HG03460 (cell line): ENCODE results near the gene GLI1.
"Not testable (repeated sequence)": the region's sequence is repeated elsewhere in the genome, so short reads cannot be mapped to it uniquely, and the experiment has no call there.

Source experiments
- ATAC-seq: cut with Tn5 transposase; IDR thresholded peaks from one replicate; pipeline ENCODE4 v1.9.1; 2021; ENCODE audit not compliant: unreplicated experiment

Gene GLI1

DNA sequence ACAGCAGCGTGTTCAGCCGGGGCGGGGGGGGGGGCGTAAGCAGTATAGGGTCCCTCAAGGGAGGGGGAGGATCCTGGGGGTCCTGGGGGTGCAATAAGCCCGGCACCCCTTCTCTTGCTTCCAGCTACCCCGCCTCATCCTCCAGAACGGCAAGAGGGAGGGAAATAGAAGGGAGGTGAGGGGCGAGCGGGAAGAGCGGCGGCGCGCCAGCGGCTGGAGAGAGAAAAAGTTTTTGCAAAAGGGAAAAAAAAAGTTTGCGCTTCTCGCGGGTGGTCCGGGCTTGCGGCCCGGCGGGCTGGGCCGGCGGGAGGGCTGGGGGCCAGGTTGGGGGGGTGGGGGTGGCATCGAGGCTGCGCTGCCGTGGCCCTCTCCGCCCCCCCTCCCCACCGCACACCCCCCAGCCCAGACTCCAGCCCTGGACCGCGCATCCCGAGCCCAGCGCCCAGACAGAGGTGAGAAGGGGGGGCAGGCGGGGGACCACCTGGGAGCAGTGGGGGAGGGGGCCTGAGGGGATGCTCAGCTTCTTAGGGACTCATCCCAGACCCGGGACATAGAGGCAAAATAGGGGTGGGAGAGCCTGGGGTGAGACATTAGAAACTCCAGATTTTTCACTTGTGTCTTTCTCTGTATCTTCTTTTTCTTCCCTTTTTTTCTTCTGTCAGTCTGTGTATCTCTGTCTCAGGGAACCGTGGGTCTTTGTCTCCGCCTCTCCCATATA lies at the start of gene GLI1:
Gene GLI1 (plus strand): TSS at position 36 of the 718 bp plus-strand sequence. CDS start 3,907 bp downstream, outside the sequence.
- ATAC-seq, result no peak

DNA sequence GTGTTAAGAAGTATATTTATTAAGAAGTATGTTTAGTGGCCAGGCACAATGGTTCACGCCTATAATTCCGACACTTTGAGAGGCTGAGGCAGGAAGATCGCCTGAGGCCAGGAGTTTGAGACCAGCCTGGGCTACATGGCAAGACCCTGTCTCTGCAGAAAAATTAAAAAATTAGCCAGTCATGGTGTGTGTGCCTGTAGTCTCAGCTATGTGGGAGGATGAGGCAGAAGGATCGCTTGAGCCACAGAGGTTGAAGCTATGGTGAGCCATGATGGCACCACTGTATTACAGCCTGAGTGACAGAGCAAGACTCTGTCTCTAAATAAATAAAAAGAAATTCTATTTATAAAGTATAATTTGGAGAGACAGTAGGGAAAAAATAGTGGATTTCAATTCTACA lies 49.1 kb upstream of the GLI1 start:
- ATAC-seq, result no peak

DNA sequence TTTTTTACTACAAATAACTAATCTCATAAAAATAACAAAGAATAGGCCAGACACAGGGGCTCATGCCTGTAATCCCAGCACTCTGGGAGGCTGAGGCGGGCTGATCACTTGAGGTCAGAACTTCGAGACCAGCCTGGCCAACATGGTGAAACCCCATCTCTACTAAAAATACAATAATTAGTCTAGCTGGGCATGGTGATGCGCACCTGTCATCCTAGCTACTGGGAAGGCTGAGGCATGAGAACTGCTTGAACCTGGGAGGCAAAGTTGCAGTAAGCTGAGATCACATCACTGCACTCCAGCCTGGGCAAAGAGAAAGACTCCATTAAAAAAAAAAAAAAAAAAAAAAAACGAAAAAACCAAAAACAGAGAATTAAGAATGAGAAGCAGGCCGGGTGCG lies 45.4 kb upstream of the GLI1 start:
- ATAC-seq, result not testable (repeated sequence)

DNA sequence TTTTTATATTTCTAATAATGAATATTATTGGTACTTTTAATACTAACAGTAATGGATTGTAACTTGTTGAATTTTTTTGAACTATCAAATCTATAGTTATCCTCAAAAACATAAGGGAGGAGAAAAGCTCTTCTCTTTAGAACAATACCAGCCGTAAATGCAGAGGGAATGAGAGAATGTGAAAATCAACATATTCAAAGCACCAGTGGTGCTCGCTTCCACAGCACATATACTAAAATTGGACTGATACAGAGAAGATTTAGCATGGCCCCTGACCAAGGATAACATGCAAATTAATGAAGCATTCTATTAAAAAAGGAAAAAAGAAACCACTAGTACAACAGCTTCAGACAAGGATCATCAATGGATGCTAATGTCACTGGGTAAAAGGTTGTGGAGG lies 44.5 kb upstream of the GLI1 start:
- no peak for ATAC-seq

DNA sequence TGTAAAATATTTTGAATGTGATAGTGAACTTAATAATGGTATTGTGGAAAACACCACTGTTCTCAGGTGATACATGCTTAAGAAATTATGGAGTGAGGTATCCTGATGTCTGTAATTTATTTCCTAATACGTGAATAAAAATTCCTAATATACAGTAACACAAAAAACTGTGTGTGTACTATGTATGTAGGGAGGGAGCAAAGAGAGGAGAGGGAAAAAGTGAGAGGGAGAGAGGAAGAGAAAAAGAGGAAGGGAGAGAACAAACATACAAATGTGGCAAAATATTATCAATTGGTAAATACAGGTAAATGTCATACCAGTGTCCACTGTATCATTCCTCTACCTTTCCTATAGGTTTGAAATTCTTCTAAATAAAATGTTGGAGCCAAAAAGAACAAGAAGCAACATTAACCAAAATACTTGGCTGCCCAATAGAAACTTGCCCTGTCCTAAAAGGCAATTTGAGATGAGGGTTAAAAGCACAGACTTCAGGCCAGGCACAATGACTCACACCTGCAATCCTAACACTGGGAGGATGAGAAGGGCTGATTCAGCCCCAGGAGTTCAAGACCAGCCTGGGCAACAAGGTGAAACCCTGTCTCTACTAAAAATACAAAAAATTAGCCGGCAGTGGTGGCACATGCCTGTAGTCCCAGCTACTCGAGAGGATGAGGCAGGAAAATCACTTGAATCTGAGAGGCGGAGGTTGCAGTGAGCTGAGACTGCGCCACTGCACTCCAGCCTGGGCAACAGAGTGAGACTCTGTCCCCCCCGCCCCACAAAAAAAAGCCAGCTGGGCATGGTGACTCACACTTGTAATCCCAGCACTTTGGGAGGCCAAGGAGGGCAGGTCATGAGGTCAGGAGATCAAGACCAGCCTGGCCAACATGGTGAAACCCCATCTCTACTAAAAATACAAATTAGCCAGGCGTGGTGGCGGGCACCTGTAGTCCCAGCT lies 43.3 kb upstream of the GLI1 start:
- ATAC-seq, result no peak

DNA sequence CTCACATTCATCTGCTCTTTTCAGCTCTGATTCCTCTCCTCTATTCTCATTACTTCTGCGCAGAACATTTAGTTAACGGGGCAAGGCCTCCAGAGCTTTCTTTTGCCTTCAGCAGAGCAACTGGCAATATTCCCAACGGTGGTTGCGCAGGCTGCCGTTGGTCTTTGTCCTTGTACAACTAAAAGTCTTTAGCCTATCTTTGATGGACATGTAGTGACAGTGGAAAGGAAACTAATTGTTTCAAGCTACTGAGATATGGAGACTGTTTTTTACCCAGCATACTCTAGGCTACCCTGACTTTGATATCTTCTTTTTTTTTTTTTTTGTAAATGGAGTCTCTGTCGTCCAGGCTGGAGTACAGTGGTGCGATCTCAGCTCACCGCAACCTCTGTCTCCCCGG lies 41.3 kb upstream of the GLI1 start:
- no peak for ATAC-seq

DNA sequence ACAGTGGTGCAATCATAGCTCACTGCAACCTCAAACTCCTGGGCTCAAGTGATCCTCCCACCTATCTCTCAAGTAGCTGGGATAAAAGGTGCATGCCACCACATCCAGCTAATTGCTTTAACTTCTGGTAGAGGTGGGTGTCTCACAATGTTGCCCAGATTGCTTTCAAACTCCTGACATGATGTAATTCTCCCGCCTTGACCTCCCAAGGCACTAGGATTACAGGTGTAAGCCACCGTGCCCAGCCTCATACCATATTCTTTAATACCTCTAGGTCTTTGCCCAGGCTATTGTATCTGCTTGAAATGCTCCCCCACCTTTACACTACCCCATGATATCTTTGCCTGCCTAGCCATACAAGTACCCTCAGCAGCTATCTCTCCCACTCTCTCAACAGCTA lies 40.1 kb upstream of the GLI1 start:
- ATAC-seq, result no peak

DNA sequence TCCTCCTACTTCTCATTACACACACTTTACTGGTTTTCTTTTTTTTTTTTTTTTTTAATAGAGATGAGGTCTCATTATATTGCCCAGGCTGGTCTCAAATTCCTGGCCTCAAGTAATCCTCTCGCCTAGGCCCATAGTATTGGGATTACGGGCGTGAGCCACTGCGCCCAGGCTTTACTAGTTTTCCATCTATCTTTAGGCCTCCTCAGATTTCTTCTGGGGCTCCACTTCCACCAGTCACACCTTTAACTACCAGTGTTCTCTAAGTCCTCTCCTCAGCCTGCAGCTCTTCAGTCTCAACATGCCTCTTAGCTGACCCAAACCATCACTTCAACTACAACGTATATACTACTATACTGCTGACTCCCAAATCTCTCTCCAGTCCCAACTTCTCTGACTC lies 39.1 kb upstream of the GLI1 start:
- ATAC-seq, result no peak

DNA sequence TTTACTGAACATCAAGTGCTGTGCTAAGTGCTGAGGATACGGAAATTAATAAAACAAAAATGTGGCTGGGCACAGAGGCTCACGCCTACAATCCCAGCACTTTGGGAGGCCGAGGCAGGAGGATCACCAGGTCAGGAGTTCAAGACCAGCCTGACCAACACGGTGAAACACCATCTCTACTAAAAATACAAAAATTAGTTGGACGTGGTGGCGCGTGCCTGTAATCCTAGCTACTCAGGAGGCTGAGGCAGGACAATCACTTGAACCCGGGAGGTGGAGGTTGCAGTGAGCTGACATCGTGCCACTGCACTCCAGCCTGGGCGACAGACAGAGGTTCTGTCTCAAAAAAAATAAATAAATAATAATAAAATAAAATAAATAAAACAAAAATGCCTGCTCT lies 32.6 kb upstream of the GLI1 start:
- ATAC-seq, result not testable (repeated sequence)

DNA sequence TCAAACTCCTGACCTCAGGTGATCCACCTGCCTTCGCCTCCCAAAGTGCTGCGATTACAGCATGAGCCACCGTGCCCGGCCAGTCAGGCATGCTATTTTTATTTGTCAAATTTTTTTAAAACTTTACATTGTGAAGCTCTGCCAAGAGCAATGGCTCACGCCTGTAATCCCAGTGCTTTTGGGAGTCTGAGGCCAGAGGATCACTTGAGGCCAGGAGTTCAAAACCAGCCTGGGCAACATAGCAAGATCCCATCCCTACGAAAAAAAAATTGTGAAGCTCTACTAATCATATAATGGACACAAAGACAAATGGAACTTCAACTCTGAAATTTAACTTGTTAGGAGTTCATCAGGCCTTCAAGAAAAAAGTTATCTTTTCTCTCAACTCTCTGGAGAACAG lies 30.6 kb upstream of the GLI1 start:
- no peak for ATAC-seq

DNA sequence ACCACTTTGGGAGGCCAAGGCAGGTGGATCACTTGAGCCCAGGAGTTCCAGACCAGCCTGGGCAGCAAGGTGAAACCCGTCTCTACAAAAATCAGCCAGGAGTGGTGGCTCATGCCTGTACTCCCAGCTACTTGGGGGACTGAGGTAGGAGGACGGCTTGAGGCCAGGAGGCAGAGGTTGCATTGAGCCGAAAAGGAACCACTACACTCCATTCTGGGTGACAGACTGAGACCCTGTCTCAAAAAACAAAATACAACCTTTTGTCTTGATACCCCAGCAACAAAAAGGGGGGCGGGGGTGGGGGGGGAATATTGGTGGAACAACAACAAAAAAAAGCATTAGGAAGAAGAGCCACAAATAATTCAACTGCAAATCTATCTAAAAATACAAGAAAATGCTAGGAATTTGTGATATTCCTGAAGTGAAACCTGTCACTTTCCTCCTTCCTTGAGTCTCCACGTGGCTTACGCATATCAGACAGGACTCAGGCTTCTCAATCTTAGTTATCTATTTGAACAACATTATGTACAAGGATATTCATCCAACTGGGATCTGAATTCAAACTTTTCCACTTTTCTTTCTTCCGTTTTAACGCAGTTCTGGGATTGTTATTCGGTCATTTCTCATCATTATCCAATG lies 30.0 kb upstream of the GLI1 start:
- no peak for ATAC-seq

DNA sequence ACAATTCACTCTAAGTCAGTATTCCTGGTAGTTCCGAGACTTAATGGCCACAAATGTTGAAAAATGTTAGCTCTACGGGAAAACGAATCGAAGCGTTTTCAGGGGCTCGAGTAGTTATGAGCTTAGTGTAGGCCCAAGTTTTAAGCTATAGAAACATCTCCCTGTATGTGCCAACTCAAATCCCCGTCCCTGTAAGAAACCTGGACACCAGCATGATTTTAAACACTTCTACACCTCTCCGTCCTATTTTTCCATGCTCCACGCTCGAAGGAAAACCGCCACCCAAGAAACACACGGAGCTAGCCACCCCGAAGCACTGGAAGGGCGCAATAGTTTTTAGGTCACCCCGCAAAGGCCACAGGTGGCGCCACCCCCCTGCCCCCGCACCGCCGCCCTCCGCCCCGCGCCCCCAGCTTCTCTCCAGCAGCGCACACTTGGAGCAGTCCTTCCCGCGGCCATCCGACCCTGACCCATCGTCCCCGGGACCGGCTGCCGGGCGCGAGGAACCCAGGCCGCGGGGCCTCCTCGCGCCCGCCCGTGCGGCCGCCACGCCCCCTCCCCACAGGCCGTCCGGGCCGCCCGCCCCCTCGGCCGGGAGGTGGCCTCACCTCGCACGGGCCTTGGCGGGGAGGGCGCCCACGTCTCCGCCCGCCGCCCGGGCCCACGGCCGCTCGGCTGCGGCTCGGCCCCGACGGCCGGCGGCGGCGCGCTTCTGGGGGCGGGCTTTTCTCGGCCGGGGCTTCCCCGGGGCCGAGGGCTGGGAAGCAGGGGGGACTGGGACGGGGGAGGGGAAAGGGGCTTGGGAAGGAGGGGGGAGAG lies 29.3 kb upstream of the GLI1 start:
- ATAC-seq, result peak; percentile 41

DNA sequence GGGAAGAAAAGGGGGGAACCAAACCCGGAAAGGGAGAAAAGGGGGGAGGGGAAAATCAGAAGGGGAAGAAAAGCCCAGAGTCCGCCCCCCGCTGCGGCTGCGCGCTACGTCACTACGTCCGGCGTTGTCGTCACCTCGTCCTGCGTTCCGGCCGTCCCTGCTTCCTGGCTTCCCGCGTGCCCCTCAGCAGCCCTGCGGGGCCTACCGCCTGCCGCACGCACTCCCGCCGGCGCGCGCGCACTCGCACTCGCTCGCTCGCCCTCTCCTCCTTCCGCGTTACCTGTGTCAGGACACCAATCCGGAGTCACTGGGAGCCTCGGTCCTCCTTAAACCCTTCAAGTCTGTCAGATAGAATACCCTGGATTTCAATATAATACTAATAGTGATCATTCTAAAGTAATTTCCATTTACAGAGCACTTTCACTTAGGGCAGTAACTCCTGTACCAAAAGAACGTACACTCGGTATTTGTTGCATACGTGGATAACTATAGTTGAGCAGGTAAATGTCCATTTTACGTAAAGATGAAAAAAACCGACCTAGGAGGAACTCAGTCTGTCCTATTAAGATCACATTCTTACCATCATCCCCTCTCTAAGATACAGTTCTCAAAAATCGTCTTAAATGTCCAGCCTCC lies 28.5 kb upstream of the GLI1 start, which contains the start of gene R3HDM2:
Gene R3HDM2 (minus strand): TSS at position 113 of the 636 bp plus-strand sequence. CDS start 120,615 bp downstream, outside the sequence.
- peak; percentile 95 for ATAC-seq

DNA sequence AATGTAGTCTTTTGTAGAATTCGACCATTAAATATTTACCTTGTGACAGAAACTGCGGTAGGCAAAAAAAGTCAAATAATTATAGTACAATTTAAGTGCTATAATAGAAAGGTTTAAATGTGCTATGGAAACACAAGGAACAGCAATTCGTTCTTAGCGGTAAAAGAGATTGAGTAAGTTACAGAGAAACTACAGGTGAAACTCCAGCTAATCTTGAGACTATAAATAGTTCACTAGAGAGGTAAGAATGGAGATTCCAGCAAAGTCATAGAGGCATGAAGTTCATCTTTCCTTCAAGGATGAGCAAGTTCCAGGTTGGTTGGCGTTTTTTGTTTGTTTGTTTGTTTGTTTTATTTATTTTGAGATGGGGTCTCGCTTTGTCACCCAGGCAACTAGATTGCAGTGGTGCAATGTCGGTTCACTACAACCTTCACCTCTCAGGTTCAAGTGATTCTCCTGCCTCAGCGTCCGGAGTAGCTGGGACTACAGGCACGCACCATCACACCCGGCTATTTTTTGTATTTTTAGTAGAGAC lies 27.9 kb upstream of the GLI1 start:
- ATAC-seq, result no peak

DNA sequence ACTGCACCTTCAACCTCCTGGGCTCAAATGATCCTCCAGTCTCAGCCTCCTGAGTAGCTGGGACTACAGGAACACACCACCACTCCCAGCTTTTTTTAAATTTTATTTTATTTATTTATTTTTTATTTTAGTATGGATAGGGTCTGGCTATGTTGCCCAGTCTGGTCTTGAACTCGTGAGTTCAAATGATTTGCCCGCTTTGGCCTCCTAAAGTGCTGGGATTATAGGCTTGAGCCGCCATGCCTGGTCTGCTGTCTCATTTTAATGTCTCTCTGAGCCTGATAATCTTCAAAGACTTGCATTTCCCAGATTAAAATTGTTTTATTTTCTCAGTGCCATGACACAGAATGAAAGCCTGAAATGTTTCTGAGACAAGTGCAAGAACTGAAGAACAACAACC lies 26.2 kb upstream of the GLI1 start:
- no peak for ATAC-seq

DNA sequence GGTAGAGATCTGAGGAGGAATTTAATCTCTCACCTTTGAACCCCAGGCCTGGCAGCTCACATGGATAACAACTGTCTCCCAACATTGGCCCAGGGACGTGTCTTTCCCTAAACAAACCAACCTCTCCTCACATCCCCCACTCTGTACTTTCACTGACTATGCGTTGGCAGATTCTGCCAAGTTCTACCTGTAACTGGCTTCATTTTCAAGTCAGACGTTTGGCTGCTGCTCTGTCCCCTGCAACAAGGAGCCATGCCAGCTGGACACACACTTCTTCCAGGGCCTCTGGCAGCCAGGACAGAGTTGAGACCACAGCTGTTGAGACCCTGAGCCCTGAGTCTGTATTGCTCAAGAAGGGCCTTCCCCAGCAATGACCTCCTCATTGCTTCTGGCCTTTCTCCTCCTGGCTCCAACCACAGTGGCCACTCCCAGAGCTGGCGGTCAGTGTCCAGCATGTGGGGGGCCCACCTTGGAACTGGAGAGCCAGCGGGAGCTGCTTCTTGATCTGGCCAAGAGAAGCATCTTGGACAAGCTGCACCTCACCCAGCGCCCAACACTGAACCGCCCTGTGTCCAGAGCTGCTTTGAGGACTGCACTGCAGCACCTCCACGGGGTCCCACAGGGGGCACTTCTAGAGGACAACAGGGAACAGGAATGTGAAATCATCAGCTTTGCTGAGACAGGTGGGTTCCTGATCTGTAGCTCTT lies 24.9 kb upstream of the GLI1 start, which contains the start of gene INHBC:
Gene INHBC (plus strand): TSS at position 268 of the 707 bp plus-strand sequence. CDS start 103 bp downstream, at position 371.
- no peak for ATAC-seq

DNA sequence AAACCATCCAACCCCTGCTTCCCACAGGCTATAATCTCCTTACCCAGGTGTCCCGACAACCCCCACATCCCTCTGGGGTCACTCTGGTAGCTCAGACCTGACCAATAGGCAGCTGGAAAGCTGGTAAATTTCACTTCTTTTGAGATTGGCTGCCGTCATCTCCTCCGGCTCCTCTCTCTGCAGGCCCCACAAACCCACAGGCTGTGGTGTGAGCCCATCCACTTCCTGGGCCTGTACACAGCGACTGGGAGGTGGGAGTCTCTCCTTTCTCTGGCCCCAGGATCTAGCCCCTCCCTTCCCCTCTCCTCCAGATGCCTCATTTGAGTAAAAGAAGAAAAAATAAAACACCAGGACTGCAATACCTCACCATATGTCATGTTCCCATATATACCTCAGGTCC lies 24.3 kb upstream of the GLI1 start:
- ATAC-seq, result no peak

DNA sequence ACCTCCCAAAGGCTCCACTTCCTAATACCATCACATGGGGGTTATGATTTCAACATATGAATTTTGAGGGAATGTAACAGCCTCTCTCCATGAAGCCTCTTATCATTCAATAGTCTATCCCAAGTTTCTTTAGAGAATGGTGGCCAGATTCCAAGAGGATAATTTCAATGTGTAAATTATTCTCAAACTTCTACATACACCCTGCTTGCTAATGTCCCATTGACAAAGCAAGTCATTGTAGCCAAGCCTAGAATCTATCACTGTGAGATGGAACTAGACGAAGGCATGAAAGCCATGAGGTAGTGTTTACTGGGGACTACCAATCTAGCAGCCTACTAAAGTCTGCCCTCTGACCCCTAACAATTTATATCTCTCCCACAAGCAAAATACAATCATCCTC lies 21.2 kb upstream of the GLI1 start:
- ATAC-seq, result no peak

DNA sequence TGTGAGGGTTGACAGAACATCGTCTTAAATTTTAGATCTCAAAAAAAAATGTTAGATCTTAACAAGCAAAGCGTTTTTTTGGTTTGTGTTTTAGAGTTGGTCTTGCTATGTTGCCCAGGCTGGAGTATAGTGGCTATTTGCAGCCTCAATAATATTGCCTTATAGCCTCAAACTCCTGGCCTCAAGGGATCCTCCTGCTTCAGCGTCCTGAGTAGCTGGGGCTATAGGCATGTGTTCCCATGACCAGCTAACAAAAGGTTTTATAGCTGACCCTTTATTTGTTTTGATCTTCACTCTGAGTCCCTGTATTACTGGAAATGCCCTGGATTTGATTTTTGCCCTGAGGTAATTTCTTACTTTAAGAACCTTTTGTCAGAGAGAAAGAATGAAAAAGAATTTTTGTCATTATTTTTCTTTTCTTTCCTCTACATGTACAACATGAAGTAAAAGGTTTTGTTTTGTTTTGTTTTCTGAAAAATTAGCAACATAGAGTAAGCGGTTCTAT lies 19.8 kb upstream of the GLI1 start:
- no peak for ATAC-seq
